K562 (cell line): ENCODE data around the gene BLOC1S3. TPM values are rescaled to one million over a fixed set of nuclear protein-coding genes. Genes with fewer than 3 reads are reported as not detected.

Experiments used
- ATF3 ChIP-seq, 2 experiments: fragments of 450-650 bp in 1 of 2; sonication (generic) in 1 of 2; formaldehyde crosslinking in 1 of 2; IDR thresholded peaks in 1 of 2; conservative IDR thresholded peaks in 1 of 2; 2 replicates each; pipeline versions ENCODE4 v1.6.1 to v1.8.1; 2016 to 2023; ENCODE audit warnings: mild to moderate bottlenecking in 2 of 2, moderate library complexity in 2 of 2, inconsistent platforms in 1 of 2, missing genetic modification reagents in 1 of 2
- CC2D1A ChIP-seq: fragments of 450-650 bp; IDR thresholded peaks from 2 replicates; pipeline ENCODE4 v1.6.1; 2017; ENCODE audit warnings: mild to moderate bottlenecking
- CEBPG ChIP-seq, 3 experiments: fragments of 200-800 bp in 1 of 3; sonication (Bioruptor generic) in 1 of 3; sonication (generic) in 1 of 3; formaldehyde crosslinking in 1 of 3; IDR thresholded peaks in 2 of 3; conservative IDR thresholded peaks in 1 of 3; 2 replicates each; pipeline versions ENCODE4 v1.6.1 to v1.8.0; 2016 to 2022; ENCODE audit warnings: missing compliant biosample characterization in 2 of 3, missing genetic modification characterization in 2 of 3, mild to moderate bottlenecking in 1 of 3, missing genetic modification reagents in 1 of 3
- E2F1 ChIP-seq: sonication (generic); formaldehyde crosslinking; IDR thresholded peaks from 2 replicates; pipeline ENCODE4 v1.8.1; 2023; ENCODE audit warnings: mild to moderate bottlenecking, missing genetic modification reagents, moderate library complexity
- E2F4 ChIP-seq: sonication (generic); formaldehyde crosslinking; IDR thresholded peaks from 2 replicates; pipeline ENCODE4 v1.8.0; 2022; ENCODE audit warnings: mild to moderate bottlenecking, low read depth, missing genetic modification reagents
- ETS2 ChIP-seq: IDR thresholded peaks from 2 replicates; pipeline ENCODE4 v1.6.1; 2016; ENCODE audit warnings: borderline replicate concordance, missing genetic modification characterization, mild to moderate bottlenecking, moderate library complexity, missing compliant biosample characterization; ENCODE audit not compliant: poor library complexity, severe bottlenecking
- FOXJ3 ChIP-seq: sonication (generic); formaldehyde crosslinking; IDR thresholded peaks from 2 replicates; pipeline ENCODE4 v1.4.0; 2020; ENCODE audit warnings: mild to moderate bottlenecking, missing genetic modification reagents
- GATAD2A ChIP-seq: fragments of 450-650 bp; IDR thresholded peaks from 2 replicates; pipeline ENCODE4 v1.6.1; 2017
- MBD1 ChIP-seq: fragments of 250-450 bp; sonication (Bioruptor Pico); IDR thresholded peaks from 2 replicates; pipeline ENCODE4 v1.8.0; 2022; ENCODE audit warnings: inconsistent platforms
- MTA2 ChIP-seq: fragments of 450-650 bp; IDR thresholded peaks from 2 replicates; pipeline ENCODE4 v1.6.1; 2016; ENCODE audit warnings: low read depth
- NCOR1 ChIP-seq: fragments of 450-650 bp; IDR thresholded peaks from 2 replicates; pipeline ENCODE4 v1.6.1; 2016; ENCODE audit warnings: mild to moderate bottlenecking, moderate library complexity
- PHF20 ChIP-seq: fragments of 450-650 bp; IDR thresholded peaks from 2 replicates; pipeline ENCODE4 v1.6.1; 2018; ENCODE audit not compliant: partially characterized antibody
- PREB ChIP-seq: sonication (generic); formaldehyde crosslinking; IDR thresholded peaks from 2 replicates; pipeline ENCODE4 v1.8.1; 2023; ENCODE audit warnings: mild to moderate bottlenecking, missing genetic modification reagents
- PTTG1 ChIP-seq: fragments of 450-650 bp; IDR thresholded peaks from 2 replicates; pipeline ENCODE4 v1.6.1; 2016; ENCODE audit warnings: low read depth, mild to moderate bottlenecking, missing genetic modification characterization, missing compliant biosample characterization
- SMAD2 ChIP-seq: fragments of 150-350 bp; IDR thresholded peaks from 2 replicates; pipeline ENCODE4 v1.6.1; 2014; ENCODE audit warnings: low read depth, mild to moderate bottlenecking, low read length
- STAT5A ChIP-seq: IDR thresholded peaks from 2 replicates; pipeline ENCODE4 v1.6.1; 2012; ENCODE audit warnings: low read length, inconsistent platforms, borderline replicate concordance
- XRCC5 ChIP-seq: fragments of 200-400 bp; formaldehyde crosslinking; IDR thresholded peaks from 2 replicates; pipeline ENCODE4 v1.6.1; 2017; ENCODE audit warnings: low read depth, mild to moderate bottlenecking, low read length
- ZKSCAN8 ChIP-seq: fragments of 200-800 bp; sonication (Bioruptor generic); IDR thresholded peaks from 2 replicates; pipeline ENCODE4 v1.6.1; 2016; ENCODE audit warnings: missing genetic modification characterization, missing compliant biosample characterization
- ZNF134 ChIP-seq: fragments of 250-450 bp; sonication (Bioruptor Pico); conservative IDR thresholded peaks from 2 replicates; pipeline ENCODE4 v1.4.0; 2020
- ZNF449 ChIP-seq: fragments of 250-450 bp; sonication (Bioruptor Pico); IDR thresholded peaks from 2 replicates; pipeline ENCODE4 v1.8.0; 2022; ENCODE audit warnings: moderate library complexity, mild to moderate bottlenecking, inconsistent platforms
- polyA plus RNA-seq, 8 experiments: library from polyadenylated mRNA; depleted of rRNA in 4 of 8; stranded (reverse) in 5 of 8; unstranded in 3 of 8; fragments of >200 nt; fragmentation: Nextera tagmentation in 2 of 8; fragmentation: Illumina TruSeq in 1 of 8; extraction: Ambion mirVana in 2 of 8; extraction: Trizol in 1 of 8; gene quantifications; 2 replicates each; pipeline versions ENCODE4 v1.2.1 to v1.2.3, GENCODE V29; 2011 to 2014; ENCODE audit warnings: inconsistent platforms in 1 of 8, missing spikeins in 1 of 8
- total RNA-seq, 7 experiments: library from RNA; depleted of rRNA in 6 of 7; stranded (reverse); fragments of >200 nt in 6 of 7; fragmentation: Illumina TruSeq in 2 of 7; extraction: Trizol in 2 of 7; gene quantifications; 2 replicates each; pipeline versions ENCODE4 v1.2.1 to v1.2.3, GENCODE V29; 2011 to 2021; ENCODE audit warnings: low replicate concordance in 1 of 7

The BLOC1S3 gene
- total and polyA plus RNA-seq, 9 of the 15 experiments (the other 6 are each of a cell fraction or from before 2014, with no cell fraction given): 3.9 to 20.2 (median 10.4) TPM

- TF ChIP-seq PREB (no peak), E2F1 (no peak), E2F4 (CRISPR knock-in tag) (no peak), XRCC5 (no peak), ZNF134 (CRISPR knock-in tag) (no peak), MTA2 (no peak), CC2D1A (no peak), MBD1 (CRISPR knock-in tag) (no peak), PTTG1 (tag) (no peak), STAT5A (no peak), ETS2 (no peak), NCOR1 (no peak; the same call in 1 of the 2 replicates), GATAD2A (no peak), ATF3 (IDR thresholded peaks at IDR 0.05) (peak; percentile 95), ATF3 (CRISPR knock-in tag; conservative IDR thresholded peaks at IDR 0.05) (no peak), FOXJ3 (CRISPR knock-in tag) (no peak), SMAD2 (no peak), ZKSCAN8 (no peak), ZNF449 (no peak), CEBPG (CRISPR knock-in tag; IDR thresholded peaks at IDR 0.05) (no peak), CEBPG (tag; conservative IDR thresholded peaks at IDR 0.05 in 1 of 2, IDR thresholded peaks at IDR 0.05 in 1 of 2) (no peak), PHF20 (no peak)
These were observed 24.3 kb upstream of the BLOC1S3 start (continued) for GRCh38 chr19:45154064-45154827.
